ENCODE measurements around the gene FITM2.

FITM2 gene

GRCh38 chr20:44287272-44288097 is 23.5 kb downstream of the FITM2 start:
- no peak overlapping the region for H3K4me3 ChIP-seq (ENCODE audit: low read length)
- no peaks in the 10 kb centered on the region for H3K27me3 ChIP-seq (ENCODE audit: control insufficient read depth, low read length)
- no peaks in the 10 kb centered on the region for H3F3A ChIP-seq (ENCODE audit: control insufficient read depth, insufficient read depth)
- H3K4me2 ChIP-seq (ENCODE audit: low read length): no peak overlapping the region
- no peaks in the 10 kb centered on the region for H3K79me2 ChIP-seq (ENCODE audit: control insufficient read depth, low read length)
- TF ChIP-seq, protein P1, sequence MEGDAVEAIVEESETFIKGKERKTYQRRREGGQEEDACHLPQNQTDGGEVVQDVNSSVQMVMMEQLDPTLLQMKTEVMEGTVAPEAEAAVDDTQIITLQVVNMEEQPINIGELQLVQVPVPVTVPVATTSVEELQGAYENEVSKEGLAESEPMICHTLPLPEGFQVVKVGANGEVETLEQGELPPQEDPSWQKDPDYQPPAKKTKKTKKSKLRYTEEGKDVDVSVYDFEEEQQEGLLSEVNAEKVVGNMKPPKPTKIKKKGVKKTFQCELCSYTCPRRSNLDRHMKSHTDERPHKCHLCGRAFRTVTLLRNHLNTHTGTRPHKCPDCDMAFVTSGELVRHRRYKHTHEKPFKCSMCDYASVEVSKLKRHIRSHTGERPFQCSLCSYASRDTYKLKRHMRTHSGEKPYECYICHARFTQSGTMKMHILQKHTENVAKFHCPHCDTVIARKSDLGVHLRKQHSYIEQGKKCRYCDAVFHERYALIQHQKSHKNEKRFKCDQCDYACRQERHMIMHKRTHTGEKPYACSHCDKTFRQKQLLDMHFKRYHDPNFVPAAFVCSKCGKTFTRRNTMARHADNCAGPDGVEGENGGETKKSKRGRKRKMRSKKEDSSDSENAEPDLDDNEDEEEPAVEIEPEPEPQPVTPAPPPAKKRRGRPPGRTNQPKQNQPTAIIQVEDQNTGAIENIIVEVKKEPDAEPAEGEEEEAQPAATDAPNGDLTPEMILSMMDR (IDR thresholded peaks at IDR 0.05; ENCODE audit: low read depth, low read length, poor library complexity, severe bottlenecking): no peak
- TF ChIP-seq EZH2phosphoT487 (IDR thresholded peaks at IDR 0.05; ENCODE audit: borderline replicate concordance, low read length): no peak
- H3K9me3 ChIP-seq (ENCODE audit: control insufficient read depth, insufficient read depth, low read length): 0 out of 2 replicates have a peak, but pooled peaks cover 4% of the 10 kb centered on the region
- no peaks in the 10 kb centered on the region for H3K9me2 ChIP-seq (replicated peaks; ENCODE audit: control insufficient read depth, low read length)
- H3K4me1 ChIP-seq (ENCODE audit: control insufficient read depth, low read length): no peaks in the 10 kb centered on the region
- no peaks in the 10 kb centered on the region for H3K36me3 ChIP-seq (ENCODE audit: control insufficient read depth, low read length)
- no peaks in the 10 kb centered on the region for H4K20me1 ChIP-seq (ENCODE audit: control insufficient read depth, insufficient read depth, low read depth, low read length)
- H3K27ac ChIP-seq (ENCODE audit: low read depth, low read length): no peak overlapping the region

DNA sequence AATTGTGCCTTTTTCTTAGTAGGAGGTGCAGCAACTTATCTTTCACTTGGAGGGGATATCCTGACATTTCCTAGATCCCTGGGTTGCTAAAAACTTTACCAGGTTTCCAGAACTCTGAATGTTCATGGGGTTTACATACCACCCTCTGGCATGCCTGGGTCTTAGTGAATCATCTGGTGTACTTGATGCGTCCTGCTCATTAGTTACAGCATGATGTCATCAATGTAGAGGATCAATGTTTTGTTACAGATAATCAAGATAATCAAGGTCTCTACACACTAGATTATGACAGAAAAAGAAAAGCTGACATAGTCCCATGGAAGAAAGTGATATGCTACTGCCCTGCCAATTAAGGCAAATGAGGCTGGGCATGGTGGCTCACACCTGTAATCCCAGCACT is 27.0 kb downstream of the FITM2 start:
- TF ChIP-seq EZH2phosphoT487 (IDR thresholded peaks at IDR 0.05; ENCODE audit: borderline replicate concordance, low read length): no peak
- TF ChIP-seq, protein P1 (IDR thresholded peaks at IDR 0.05; ENCODE audit: low read depth, low read length, poor library complexity, severe bottlenecking): no peak
- Histone ChIP-seq H3K79me2 (ENCODE audit: control insufficient read depth, low read length) (no peaks in the 10 kb centered on the region), H3K9me2 (replicated peaks; ENCODE audit: control insufficient read depth, low read length) (no peaks in the 10 kb centered on the region), H3K36me3 (ENCODE audit: control insufficient read depth, low read length) (no peaks in the 10 kb centered on the region), H3K9me3 (ENCODE audit: control insufficient read depth, insufficient read depth, low read length) (0 out of 2 replicates have a peak, but pooled peaks cover 4% of the 10 kb centered on the region), H3K4me1 (ENCODE audit: control insufficient read depth, low read length) (no peaks in the 10 kb centered on the region), H3K4me2 (ENCODE audit: low read length) (no peak overlapping the region), H3K4me3 (ENCODE audit: low read length) (no peak overlapping the region), H3K27ac (ENCODE audit: low read depth, low read length) (no peak overlapping the region), H4K20me1 (ENCODE audit: control insufficient read depth, insufficient read depth, low read depth, low read length) (no peaks in the 10 kb centered on the region), H3F3A (ENCODE audit: control insufficient read depth, insufficient read depth) (no peaks in the 10 kb centered on the region), H3K27me3 (ENCODE audit: control insufficient read depth, low read length) (no peaks in the 10 kb centered on the region)

GRCh38 chr20:44282192-44282591 is 28.8 kb downstream of the FITM2 start:
- Histone ChIP-seq H3K79me2 (ENCODE audit: control insufficient read depth, low read length) (no peaks in the 10 kb centered on the region), H3K27me3 (ENCODE audit: control insufficient read depth, low read length) (peaks cover 5% of the 10 kb centered on the region; the same call in 1 of the 2 replicates), H4K20me1 (ENCODE audit: control insufficient read depth, insufficient read depth, low read depth, low read length) (no peaks in the 10 kb centered on the region), H3K27ac (ENCODE audit: low read depth, low read length) (no peak overlapping the region), H3K4me3 (ENCODE audit: low read length) (no peak overlapping the region), H3K4me2 (ENCODE audit: low read length) (no peak overlapping the region), H3K4me1 (ENCODE audit: control insufficient read depth, low read length) (no peaks in the 10 kb centered on the region), H3K9me2 (replicated peaks; ENCODE audit: control insufficient read depth, low read length) (no peaks in the 10 kb centered on the region), H3K36me3 (ENCODE audit: control insufficient read depth, low read length) (no peaks in the 10 kb centered on the region), H3F3A (ENCODE audit: control insufficient read depth, insufficient read depth) (no peaks in the 10 kb centered on the region), H3K9me3 (ENCODE audit: control insufficient read depth, insufficient read depth, low read length) (no peaks in the 10 kb centered on the region)
- no peak for TF ChIP-seq EZH2phosphoT487 (IDR thresholded peaks at IDR 0.05; ENCODE audit: borderline replicate concordance, low read length)
- TF ChIP-seq, protein P1 (IDR thresholded peaks at IDR 0.05; ENCODE audit: low read depth, low read length, poor library complexity, severe bottlenecking): no peak

Measured in DOHH2 (cell line).